Measurements from ENCODE around the gene NPHP4. TPM values are rescaled to one million over a fixed set of nuclear protein-coding genes. Genes with fewer than 3 reads are reported as not detected.

The NPHP4 gene
- total RNA-seq, 2 experiments from 2014 or later: 13.4 to 24.2 TPM

DNA sequence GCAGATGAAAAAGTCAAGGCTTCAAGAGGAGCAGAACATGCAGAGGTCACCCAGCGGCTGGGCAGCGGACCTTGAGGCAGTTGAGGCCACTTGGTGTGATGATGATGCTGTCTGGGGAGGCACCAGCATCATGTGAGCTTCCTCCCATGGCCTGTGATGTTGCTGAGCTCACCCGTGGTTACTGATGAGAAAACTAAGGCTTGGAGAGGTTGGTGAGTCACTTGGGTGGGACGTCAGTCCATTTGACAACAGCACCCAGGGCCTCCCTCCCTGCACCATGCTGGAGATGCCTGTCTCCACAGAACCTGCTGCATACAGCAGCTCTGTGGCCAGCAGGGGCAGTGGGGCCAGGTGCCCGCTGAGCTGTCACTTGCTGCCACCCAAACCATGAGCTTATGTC lies 146.8 kb downstream of the NPHP4 start:
- TF ChIP-seq EZH2phosphoT487 (IDR thresholded peaks at IDR 0.05; ENCODE audit: borderline replicate concordance, low read depth, low read length): no peak
- TF ChIP-seq, protein P1, sequence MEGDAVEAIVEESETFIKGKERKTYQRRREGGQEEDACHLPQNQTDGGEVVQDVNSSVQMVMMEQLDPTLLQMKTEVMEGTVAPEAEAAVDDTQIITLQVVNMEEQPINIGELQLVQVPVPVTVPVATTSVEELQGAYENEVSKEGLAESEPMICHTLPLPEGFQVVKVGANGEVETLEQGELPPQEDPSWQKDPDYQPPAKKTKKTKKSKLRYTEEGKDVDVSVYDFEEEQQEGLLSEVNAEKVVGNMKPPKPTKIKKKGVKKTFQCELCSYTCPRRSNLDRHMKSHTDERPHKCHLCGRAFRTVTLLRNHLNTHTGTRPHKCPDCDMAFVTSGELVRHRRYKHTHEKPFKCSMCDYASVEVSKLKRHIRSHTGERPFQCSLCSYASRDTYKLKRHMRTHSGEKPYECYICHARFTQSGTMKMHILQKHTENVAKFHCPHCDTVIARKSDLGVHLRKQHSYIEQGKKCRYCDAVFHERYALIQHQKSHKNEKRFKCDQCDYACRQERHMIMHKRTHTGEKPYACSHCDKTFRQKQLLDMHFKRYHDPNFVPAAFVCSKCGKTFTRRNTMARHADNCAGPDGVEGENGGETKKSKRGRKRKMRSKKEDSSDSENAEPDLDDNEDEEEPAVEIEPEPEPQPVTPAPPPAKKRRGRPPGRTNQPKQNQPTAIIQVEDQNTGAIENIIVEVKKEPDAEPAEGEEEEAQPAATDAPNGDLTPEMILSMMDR (conservative IDR thresholded peaks at IDR 0.05; ENCODE audit: low read length): no peak
- no peak for DNase-seq (ENCODE audit: low spot score)
- ChIA-PET CTCF (ENCODE audit: unreplicated experiment) (no interaction called here), POLR2A (no interaction called here)
- Histone ChIP-seq H3K4me1 (ENCODE audit: insufficient read depth, low read length, poor library complexity, severe bottlenecking) (no peaks in the 10 kb centered on the region), H4K20me1 (ENCODE audit: insufficient read depth, low read length) (no peaks in the 10 kb centered on the region), H3K4me2 (ENCODE audit: low read length) (no peak overlapping the region), H3K36me3 (ENCODE audit: insufficient read depth, low read length) (no peaks in the 10 kb centered on the region), H3K79me2 (ENCODE audit: insufficient read depth, low read depth, low read length) (no peaks in the 10 kb centered on the region), H3K9me3 (ENCODE audit: low read length) (no peaks in the 10 kb centered on the region), H3K4me3 (ENCODE audit: low read depth, low read length, poor library complexity, severe bottlenecking) (no peak overlapping the region), H2AFZ (ENCODE audit: low read length) (no peak overlapping the region), H3K27ac (ENCODE audit: low read depth, low read length, poor library complexity, severe bottlenecking) (no peak overlapping the region), H3K9me2 (ENCODE audit: insufficient read depth, low read length) (no peaks in the 10 kb centered on the region)
- BruUV-seq (replicated peaks): no TSS peak
- intact Hi-C loops (cut with micrococcal nuclease; ENCODE audit: unreplicated experiment): no loop called here

DNA sequence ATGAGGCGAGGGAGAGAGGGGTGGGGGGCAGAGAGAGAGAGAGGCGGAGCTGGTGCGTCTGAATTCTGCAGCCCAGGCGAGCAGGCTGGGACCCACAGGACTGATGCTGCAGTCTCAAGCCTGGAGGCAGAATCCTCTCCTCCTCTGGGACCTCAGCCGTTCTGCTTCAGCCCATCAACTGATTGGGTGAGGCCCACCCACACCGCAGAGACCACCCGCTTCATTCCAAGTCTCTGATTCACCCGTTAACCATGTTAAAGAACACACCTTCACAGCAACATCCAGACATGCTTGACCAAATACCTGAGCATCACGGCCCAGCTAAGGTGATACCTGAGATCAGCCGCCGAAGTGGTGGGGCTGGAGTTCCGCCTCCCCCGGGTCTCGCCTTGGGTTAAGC lies 147.8 kb downstream of the NPHP4 start:
- H3K27ac ChIP-seq (ENCODE audit: low read depth, low read length, poor library complexity, severe bottlenecking): no peak overlapping the region
- TF ChIP-seq, protein P1 (conservative IDR thresholded peaks at IDR 0.05; ENCODE audit: low read length): no peak
- TF ChIP-seq EZH2phosphoT487 (IDR thresholded peaks at IDR 0.05; ENCODE audit: borderline replicate concordance, low read depth, low read length): no peak
- no peaks in the 10 kb centered on the region for H3K4me1 ChIP-seq (ENCODE audit: insufficient read depth, low read length, poor library complexity, severe bottlenecking)
- CTCF ChIA-PET (ENCODE audit: unreplicated experiment): no interaction called here
- H4K20me1 ChIP-seq (ENCODE audit: insufficient read depth, low read length): no peaks in the 10 kb centered on the region
- H2AFZ ChIP-seq (ENCODE audit: low read length): no peak overlapping the region
- H3K36me3 ChIP-seq (ENCODE audit: insufficient read depth, low read length): no peaks in the 10 kb centered on the region
- BruUV-seq (replicated peaks): no TSS peak
- H3K4me3 ChIP-seq (ENCODE audit: low read depth, low read length, poor library complexity, severe bottlenecking): no peak overlapping the region
- POLR2A ChIA-PET: no interaction called here
- H3K9me3 ChIP-seq (ENCODE audit: low read length): no peaks in the 10 kb centered on the region
- no peak for DNase-seq (ENCODE audit: low spot score)
- intact Hi-C loops (cut with micrococcal nuclease; ENCODE audit: unreplicated experiment): no loop called here
- H3K79me2 ChIP-seq (ENCODE audit: insufficient read depth, low read depth, low read length): no peaks in the 10 kb centered on the region
- no peaks in the 10 kb centered on the region for H3K9me2 ChIP-seq (ENCODE audit: insufficient read depth, low read length)
- H3K4me2 ChIP-seq (ENCODE audit: low read length): no peak overlapping the region

DNA sequence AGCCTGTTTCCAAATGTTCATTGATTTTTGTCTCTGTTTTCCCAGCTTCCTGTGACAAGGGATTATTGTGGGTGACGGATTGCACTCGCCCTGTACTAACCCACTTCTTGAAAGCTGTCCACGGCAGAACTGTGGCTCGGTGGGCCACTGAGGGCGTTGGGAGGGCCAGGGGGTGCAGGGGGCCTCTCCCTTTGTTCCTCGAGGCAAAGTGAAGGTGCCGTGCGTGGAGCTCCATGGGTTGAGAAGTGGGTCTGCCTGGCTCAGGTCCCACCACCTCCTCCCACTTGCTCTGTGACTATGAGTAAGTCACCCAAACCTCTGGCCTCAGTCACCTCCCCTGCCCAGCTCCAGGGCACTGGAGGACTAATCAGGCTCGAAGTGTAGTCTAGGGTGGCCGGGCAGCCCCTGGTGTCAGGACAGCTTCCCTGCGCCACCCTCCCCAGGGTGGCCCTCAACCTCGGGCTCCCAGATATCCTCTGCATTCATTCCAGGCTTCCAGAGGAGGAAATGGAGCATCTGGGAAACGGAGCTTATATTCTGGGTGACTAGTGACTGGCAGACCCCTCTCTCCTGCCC lies 148.6 kb downstream of the NPHP4 start:
- Histone ChIP-seq H3K79me2 (ENCODE audit: insufficient read depth, low read depth, low read length) (no peaks in the 10 kb centered on the region), H3K4me1 (ENCODE audit: insufficient read depth, low read length, poor library complexity, severe bottlenecking) (no peaks in the 10 kb centered on the region), H3K4me3 (ENCODE audit: low read depth, low read length, poor library complexity, severe bottlenecking) (no peak overlapping the region), H3K9me2 (ENCODE audit: insufficient read depth, low read length) (no peaks in the 10 kb centered on the region), H3K36me3 (ENCODE audit: insufficient read depth, low read length) (no peaks in the 10 kb centered on the region), H3K9me3 (ENCODE audit: low read length) (no peaks in the 10 kb centered on the region), H3K4me2 (ENCODE audit: low read length) (no peak overlapping the region), H4K20me1 (ENCODE audit: insufficient read depth, low read length) (no peaks in the 10 kb centered on the region), H3K27ac (ENCODE audit: low read depth, low read length, poor library complexity, severe bottlenecking) (no peak overlapping the region), H2AFZ (ENCODE audit: low read length) (no peak overlapping the region)
- intact Hi-C loops (cut with micrococcal nuclease; ENCODE audit: unreplicated experiment): no loop called here
- CTCF ChIA-PET (ENCODE audit: unreplicated experiment): no interaction called here
- POLR2A ChIA-PET: no interaction called here
- no peak for DNase-seq (ENCODE audit: low spot score)
- BruUV-seq (replicated peaks): no TSS peak
- TF ChIP-seq, protein P1 (conservative IDR thresholded peaks at IDR 0.05; ENCODE audit: low read length): no peak
- TF ChIP-seq EZH2phosphoT487 (IDR thresholded peaks at IDR 0.05; ENCODE audit: borderline replicate concordance, low read depth, low read length): no peak
